ENCODE data around the gene HOXC5. TPM values are rescaled to one million over a fixed set of nuclear protein-coding genes. Genes with fewer than 3 reads are reported as not detected.

Gene HOXC5
- total RNA-seq, 4 donors from 2014 or later = 0.36 to 1.4 TPM; not detected in 2

DNA sequence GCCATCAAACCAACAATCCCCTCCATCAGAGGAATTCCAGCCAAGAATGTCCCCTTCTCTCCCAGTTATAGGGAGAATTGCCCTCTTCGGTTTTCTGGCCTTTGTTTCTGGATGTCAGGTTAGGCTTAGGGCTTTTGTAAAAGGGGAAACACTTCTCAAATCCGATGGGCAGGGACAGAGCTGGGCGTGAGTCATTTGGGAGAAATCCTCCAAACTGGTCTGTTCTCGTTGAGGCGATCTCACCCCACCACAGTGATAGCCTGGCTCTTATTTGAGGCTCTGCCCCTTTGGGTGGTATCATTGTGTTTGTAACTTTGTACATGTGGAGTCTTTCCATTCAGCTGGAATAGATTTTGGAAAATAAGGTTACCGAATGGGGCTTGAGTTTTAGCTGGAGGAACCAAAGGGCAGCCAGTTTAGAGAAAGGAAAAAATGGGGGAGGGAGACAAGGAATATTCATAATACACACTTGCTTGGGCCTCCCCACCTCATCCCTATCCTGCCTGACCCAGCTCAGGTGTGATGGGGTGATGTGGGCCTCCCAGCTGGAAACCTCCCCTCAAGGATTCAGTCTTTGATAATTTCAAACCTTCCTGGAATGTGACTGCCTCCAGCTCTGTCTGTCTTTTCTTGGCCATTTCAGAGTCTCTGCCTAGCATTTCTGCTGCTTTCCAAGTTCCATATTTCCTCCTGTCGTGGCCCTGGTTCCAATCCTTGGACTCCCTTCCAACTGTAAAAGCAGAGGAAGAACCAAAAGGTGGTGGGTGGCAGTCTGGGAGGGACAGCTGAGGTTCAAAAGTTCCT, 28.3 kb downstream of the HOXC5 start:
- in situ Hi-C loops (cut with MboI; ENCODE audit: low sequenced_read_pairs in 4 of 4) = no loop called here
- ATAC-seq = no peak
- no peak for TF ChIP-seq POLR2A (IDR thresholded peaks at IDR 0.05)
- TF ChIP-seq, protein P1, sequence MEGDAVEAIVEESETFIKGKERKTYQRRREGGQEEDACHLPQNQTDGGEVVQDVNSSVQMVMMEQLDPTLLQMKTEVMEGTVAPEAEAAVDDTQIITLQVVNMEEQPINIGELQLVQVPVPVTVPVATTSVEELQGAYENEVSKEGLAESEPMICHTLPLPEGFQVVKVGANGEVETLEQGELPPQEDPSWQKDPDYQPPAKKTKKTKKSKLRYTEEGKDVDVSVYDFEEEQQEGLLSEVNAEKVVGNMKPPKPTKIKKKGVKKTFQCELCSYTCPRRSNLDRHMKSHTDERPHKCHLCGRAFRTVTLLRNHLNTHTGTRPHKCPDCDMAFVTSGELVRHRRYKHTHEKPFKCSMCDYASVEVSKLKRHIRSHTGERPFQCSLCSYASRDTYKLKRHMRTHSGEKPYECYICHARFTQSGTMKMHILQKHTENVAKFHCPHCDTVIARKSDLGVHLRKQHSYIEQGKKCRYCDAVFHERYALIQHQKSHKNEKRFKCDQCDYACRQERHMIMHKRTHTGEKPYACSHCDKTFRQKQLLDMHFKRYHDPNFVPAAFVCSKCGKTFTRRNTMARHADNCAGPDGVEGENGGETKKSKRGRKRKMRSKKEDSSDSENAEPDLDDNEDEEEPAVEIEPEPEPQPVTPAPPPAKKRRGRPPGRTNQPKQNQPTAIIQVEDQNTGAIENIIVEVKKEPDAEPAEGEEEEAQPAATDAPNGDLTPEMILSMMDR (IDR thresholded peaks at IDR 0.05 in 4 of 5, conservative IDR thresholded peaks at IDR 0.05 in 1 of 5) = no peak
- H3K36me3 ChIP-seq = no peaks in the 10 kb centered on the region
- H3K9me3 ChIP-seq = no peaks in the 10 kb centered on the region
- H3K4me3 ChIP-seq = no peak overlapping the region
- intact Hi-C loops (cut with DNase I; ENCODE audit: low total_unique reads) = no loop called here
- no peaks in the 10 kb centered on the region for H3K4me1 ChIP-seq
- peaks cover 0 to 6% (median 0%) of the 10 kb centered on the region in 3 donors for H3K27me3 ChIP-seq
- no peak overlapping the region for H3K27ac ChIP-seq
- DNase-seq = no peak

DNA sequence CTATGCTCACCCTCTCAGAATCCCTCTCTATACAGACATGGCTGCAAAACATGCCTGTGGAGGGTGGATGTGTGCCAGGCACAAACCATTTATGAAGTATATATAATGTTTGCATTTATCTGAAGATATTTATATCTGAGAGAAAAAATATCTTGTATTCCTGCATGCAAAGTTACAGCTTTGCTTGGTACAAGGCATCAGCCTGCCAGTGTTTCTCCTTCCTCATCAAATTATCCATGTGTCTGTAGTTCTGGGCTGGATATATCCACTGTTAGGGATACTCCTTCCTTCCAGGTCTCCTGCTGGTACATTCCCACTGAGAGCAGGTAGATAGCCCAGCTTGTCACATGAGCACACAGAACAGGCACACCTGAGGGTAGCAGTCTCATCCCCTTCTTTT, 32.8 kb downstream of the HOXC5 start:
- intact Hi-C loops (cut with DNase I; ENCODE audit: low total_unique reads) = no loop called here
- Histone ChIP-seq H3K9me3 (no peaks in the 10 kb centered on the region), H3K27ac (no peak overlapping the region), H3K36me3 (no peaks in the 10 kb centered on the region), H3K4me3 (no peak overlapping the region), H3K4me1 (no peaks in the 10 kb centered on the region), H3K27me3 (peaks cover 0 to 6% (median 0%) of the 10 kb centered on the region in 3 donors)
- DNase-seq (no peak), ATAC-seq (no peak)
- TF ChIP-seq, protein P1 (IDR thresholded peaks at IDR 0.05 in 4 of 5, conservative IDR thresholded peaks at IDR 0.05 in 1 of 5) = no peak
- no peak for TF ChIP-seq POLR2A (IDR thresholded peaks at IDR 0.05)
- in situ Hi-C loops (cut with MboI; ENCODE audit: low sequenced_read_pairs in 4 of 4) = no loop called here

DNA sequence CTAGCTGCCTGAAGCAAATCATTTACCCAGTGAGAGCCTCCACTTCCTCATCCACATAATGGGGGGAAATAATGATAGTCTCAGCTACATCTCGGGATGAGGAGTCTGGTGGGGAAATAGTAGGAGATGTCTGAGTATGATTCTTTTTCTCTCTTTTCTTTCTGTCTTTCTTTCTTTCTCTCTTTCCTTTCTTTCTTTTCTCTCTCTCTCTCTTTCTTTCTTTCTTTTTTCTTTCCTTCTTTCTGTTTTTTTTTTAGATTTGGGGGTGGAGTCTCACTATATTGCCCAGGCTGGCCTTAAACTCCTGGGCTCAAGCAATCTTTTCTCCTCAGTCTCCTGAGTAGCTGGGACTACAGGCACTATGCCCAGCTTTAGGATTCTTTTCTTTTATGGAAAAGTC, 33.6 kb downstream of the HOXC5 start:
- Histone ChIP-seq H3K27ac (no peak overlapping the region), H3K9me3 (no peaks in the 10 kb centered on the region), H3K27me3 (peaks cover 0 to 6% (median 0%) of the 10 kb centered on the region in 3 donors), H3K4me3 (no peak overlapping the region), H3K4me1 (no peaks in the 10 kb centered on the region), H3K36me3 (no peaks in the 10 kb centered on the region)
- intact Hi-C loops (cut with DNase I; ENCODE audit: low total_unique reads) = no loop called here
- in situ Hi-C loops (cut with MboI; ENCODE audit: low sequenced_read_pairs in 4 of 4) = no loop called here
- DNase-seq (no peak), ATAC-seq (no peak)
- TF ChIP-seq, protein P1 (IDR thresholded peaks at IDR 0.05 in 4 of 5, conservative IDR thresholded peaks at IDR 0.05 in 1 of 5) = no peak
- TF ChIP-seq POLR2A (IDR thresholded peaks at IDR 0.05) = no peak

DNA sequence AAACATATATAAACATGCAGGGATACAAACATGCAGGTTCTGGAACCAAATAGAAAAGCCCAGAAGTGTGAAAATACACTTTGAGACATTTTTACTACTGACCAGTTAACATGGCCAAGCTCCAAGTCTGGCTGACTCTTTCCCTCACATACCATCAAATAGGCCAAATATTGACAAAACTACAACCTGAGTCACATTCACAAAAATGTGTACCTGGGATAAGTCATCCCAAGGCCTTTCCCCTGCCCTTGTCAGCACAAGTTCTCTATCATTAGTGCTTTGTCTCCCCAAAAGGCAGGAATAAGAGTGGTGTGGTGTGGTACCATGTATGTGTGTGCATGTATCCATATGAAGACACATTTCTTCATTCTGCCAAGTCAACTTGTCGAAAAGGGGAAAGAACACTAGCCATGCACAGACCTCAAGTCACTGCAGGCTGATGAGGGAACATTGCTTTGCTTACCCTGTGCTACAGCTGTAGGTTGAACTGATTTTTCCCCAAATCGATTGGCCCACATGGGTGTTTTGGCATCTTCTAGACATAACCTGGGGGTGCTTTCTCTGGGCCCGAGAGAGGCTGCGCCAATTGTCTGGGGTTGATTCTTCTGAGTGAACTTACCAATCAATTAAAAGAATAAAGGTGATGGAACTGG, 35.7 kb downstream of the HOXC5 start:
- H3K9me3 ChIP-seq = no peaks in the 10 kb centered on the region
- no peaks in the 10 kb centered on the region for H3K36me3 ChIP-seq
- no peak for DNase-seq
- H3K4me3 ChIP-seq = no peak overlapping the region
- in situ Hi-C loops (cut with MboI; ENCODE audit: low sequenced_read_pairs in 4 of 4) (no loop called here), intact Hi-C loops (cut with DNase I; ENCODE audit: low total_unique reads) (no loop called here)
- H3K27me3 ChIP-seq = peaks cover 0 to 6% (median 0%) of the 10 kb centered on the region in 3 donors
- H3K27ac ChIP-seq = no peak overlapping the region
- ATAC-seq = no peak
- TF ChIP-seq, protein P1 (IDR thresholded peaks at IDR 0.05 in 4 of 5, conservative IDR thresholded peaks at IDR 0.05 in 1 of 5) = no peak
- TF ChIP-seq POLR2A (IDR thresholded peaks at IDR 0.05) = no peak
- H3K4me1 ChIP-seq = no peaks in the 10 kb centered on the region
